Hematopoietic multipotent progenitor cell treated with erythropoietin and hydrocortisone succinate and interleukin-3 and kit ligand, for 17 days (in vitro differentiated cells): Measurements from ENCODE around the gene RICTOR.
"Not testable (repeated sequence)": the region's sequence is repeated elsewhere in the genome, so short reads cannot be mapped to it uniquely, and the experiment has no call there.

Source experiments
- DNase-seq: peaks from one replicate; pipeline ENCODE4 v3.0.0-alpha.2; 2015; ENCODE audit warnings: low spot score

Gene RICTOR

GRCh38 chr5:39006650-39007049 is 67.5 kb downstream of the RICTOR start:
- DNase-seq, result no peak

DNA sequence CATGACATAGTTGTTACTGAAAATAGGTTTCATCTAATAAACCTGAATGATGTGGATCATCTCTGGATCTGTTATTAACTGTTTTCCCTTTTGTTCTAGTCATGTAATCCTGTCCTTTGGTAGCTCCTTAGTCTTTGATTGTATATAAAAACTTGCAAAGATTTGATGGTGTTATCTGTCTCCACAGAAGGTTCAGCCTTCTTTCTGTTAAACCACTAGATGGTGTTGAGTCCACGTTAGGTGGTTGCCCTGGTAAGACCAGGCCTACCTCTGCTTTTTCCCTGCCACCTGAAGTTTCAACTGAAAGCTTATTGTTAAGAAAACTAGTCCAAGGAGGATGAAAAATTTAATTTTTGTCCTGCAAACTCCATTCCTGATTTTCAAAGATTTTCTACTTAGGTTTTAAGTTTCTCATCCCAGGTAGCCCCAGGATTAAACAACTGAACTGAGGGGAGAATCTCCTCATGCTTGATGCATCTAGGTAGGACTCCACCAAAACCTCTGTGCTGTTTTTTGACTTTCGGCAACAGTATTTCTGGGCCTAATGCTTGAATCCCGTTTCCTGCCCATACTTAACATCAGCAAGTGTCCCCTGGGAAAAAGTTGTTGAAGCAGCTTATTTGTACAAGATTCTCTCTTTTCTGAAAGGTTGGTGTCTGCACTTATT is 68.5 kb downstream of the RICTOR start:
- peak; percentile 67 for DNase-seq

DNA sequence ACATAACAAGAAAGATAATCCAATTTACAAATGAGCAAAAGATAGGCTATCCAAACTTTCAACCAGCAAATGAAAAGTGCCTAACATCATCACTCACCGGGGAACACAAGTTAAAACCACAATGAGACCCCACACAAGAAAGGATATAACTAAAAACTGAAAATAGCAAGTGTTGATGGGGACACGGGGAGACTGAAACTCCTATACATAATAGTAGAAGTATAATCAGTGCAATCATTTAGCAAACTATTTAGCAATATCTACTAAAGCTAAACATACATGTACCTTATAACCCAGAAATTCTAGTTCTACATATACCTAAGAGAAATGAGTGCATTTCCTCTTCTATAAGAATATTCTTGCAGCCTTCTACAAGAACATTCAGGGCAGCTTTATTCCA is 72.5 kb downstream of the RICTOR start:
- DNase-seq, result no peak

DNA sequence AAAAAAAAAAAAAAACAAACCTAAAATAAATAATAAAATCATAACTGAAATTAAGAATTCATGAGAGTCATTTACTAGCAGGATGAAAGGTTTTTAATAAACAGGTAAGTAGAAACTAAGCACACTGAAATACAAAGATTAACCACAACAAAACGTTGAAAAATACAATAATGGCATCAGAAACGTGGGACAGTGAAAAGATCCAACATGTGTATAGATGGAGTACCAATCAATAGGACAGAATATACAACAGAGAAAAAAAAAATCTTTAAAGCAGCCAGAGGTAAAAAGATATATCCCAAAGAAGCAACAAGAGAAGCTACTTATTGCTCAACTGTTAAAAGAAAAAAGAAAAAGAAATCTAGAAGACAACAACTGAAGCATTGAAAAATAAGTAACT is 75.2 kb downstream of the RICTOR start:
- DNase-seq, result no peak

GRCh38 chr5:38997591-38997990 is 76.6 kb downstream of the RICTOR start:
- no peak for DNase-seq

GRCh38 chr5:38996123-38996522 is 78.1 kb downstream of the RICTOR start:
- DNase-seq, result no peak

DNA sequence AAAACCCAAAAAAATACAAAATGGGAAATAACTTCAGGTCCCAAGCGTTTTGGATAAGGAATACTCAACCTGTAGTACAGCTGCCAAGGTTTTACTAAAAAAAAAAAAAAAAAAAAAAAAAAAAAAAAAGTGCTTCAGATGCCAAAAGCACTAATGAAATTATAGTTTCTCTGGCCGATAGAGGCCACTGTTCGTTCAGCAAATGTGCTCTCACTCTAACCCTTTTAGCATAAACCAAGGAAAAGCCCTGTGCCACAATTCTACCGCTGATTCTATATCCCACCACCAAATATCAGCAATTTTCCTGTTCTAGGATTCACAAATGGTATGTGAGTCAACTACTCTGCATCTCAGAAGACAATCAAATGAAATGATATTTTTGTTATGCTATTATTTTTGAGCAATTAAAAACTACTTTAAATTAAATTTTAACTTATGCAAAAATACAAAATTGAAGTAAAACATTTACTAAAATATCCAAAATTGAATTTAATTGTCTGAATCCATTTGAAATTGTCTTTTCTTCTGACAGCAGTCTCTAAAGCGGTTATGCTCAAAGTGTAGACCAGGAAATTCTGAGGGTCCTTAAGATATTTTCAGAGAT is 79.8 kb downstream of the RICTOR start:
- DNase-seq, result peak; percentile 72

- DNase-seq, result not testable (repeated sequence)
These were observed 84.1 kb downstream of the RICTOR start for GRCh38 chr5:38989974-38990719.

DNA sequence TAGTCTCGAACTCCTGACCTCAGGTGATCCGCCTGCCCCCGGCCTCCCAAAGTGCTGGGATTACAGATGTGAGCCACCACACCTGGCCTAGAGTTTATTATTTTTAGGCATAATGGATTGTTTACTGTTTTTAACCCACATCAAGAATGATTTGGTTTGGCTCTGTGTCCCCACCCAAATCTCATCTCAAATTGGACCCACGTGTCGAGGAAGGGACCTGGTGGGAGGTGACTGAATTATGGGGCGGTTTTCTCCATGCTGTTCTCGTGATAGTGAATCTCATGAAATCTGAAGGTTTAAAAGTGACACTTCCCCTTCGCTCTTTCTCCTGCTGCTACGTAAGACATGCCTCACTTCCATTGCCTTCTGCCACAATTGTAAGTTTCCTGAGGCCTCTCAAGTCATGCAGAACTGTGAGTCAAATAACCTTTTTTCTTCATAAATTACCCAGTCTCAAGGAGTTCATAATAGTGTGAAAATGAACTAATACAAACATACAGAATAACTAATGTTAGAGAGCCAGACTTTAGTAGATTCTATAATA is 88.2 kb downstream of the RICTOR start:
- no peak for DNase-seq

DNA sequence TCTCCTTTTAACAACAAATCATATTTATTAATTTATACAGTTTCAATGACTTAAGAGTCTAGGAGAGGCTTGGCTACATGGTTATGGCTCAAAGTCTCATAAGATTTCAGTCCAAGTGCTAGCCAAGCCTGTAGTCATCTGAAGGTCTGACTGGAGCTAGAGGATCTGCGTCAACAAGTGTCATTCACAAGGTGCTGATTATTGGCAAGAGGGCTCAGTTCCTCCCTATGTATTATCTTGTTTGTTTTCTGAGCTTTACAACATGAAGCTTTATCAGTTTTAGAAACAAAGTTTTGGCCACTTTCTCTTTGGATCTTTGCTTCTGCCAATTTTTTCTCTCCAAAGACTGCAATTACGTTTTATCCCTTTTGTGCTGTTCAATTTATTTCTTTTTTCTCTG is 94.7 kb downstream of the RICTOR start:
- no peak for DNase-seq

- DNase-seq, result no peak
These were observed 96.2 kb downstream of the RICTOR start for GRCh38 chr5:38978036-38978435.

- no peak for DNase-seq
These were observed 105.5 kb downstream of the RICTOR start for GRCh38 chr5:38968665-38969064.

DNA sequence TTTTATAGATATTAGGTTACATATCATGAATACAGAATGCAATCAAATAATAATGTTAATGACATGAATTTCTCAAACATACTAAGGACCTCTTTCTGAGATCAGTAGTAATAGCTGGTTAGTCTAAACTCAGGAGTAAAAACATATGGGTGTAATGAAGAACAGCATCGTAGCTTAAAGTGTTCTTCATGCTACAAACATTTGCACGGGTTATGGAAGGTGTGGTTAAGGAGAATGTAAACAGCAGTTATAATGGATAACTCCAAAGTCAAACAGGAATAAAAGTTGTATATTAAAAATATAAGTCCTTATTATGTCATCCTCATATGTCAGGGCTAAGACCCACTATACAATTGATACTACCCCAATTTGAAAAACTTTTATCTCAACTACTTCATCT is 112.5 kb downstream of the RICTOR start:
- no peak for DNase-seq

DNA sequence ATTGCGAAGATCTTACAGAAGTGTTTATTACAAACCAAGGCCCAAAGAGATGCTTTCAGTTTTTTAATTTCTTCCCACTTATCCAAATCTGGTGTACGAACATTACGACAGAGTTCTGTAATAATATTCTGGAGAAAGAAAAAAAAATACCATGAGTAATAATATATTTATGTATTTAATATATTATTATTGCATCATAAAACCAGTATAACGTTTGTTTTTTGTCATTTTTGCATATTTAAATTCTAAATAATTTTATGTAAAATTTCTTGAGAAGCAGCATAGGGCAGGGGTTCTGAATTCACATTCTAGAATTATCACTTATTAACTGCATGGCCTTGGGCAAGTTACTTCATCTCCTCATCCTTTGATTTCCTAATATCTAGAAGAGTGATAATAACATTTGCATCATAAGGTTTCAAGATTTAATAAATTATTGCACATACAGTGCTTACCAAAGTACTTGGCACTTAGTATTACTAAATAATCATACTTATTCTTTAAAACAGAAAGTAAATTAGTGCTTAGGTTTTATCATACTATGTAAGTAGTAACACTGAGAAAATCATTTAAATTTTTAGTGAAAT is 120.7 kb downstream of the RICTOR start:
- no peak for DNase-seq

GRCh38 chr5:38948501-38948900 is 125.7 kb downstream of the RICTOR start:
- no peak for DNase-seq

- DNase-seq, result no peak
These were observed 129.9 kb downstream of the RICTOR start for GRCh38 chr5:38944282-38944681.

DNA sequence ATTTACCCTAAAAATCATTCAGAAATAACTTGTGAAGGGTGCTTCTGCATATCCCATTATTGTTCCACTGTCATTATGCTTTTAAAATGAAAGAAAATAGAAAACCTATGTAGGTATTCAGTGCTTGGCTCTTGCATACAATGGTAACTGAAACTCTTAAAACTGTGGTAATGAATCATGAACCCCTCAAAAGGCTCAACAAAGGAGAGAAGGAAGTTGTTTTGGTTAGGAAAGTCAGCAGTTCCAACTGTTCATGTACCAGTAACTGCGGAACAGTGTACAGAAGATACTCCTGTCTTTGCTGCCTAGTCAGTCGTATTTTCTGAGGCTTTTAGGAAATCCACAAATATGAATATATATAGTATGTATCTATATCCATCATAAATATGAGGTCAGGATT is 132.3 kb downstream of the RICTOR start:
- no peak for DNase-seq

DNA sequence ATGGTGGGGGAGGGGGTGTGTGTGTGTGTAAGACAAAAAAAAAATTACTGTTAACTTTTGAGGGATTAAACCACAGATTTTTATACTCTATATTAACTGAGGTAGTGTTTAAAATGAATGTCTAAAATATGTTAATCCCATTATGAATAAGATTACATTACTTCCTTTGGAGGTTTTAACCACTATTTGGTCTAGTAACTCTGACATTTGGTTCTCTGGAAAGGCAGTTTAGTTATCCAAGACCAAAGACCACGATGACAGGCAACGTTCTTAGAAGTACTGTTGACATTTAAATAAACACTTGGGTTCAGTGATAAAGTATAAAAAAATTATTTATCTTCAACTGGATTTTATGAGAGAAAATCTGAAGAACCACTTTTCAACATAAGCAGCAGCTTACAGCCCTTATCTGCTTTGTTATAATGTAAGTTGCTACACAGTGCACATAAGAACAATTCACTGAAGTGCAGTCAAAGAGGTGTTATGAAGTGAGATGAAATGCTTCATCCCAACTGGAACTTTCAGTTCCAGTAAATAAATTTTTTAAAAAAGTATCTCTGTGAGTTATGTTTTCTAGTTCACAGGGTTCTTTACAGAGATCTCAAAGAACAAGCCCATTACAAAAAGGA is 133.9 kb downstream of the RICTOR start:
- DNase-seq, result no peak

- DNase-seq, result no peak
These were observed 135.2 kb downstream of the RICTOR start for GRCh38 chr5:38938973-38939372.

DNA sequence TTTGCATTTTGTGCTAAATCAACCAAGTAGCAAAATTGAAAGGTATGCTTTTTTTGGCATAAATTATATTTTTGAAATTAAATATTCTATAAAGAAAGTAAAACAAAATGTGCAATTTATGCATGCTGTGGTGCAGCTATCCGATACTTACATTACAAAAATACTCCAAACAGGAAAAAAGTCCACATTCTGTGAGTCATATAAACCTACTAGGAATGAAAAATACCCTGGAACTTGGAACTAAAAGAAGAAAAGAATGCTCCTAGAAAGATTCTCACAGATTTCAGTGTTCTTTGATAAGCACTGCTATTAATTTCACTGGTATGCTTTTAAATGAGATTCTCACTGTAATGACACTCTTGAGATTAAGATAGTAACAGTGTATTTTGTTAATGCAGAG is 135.8 kb downstream of the RICTOR start:
- DNase-seq, result no peak

DNA sequence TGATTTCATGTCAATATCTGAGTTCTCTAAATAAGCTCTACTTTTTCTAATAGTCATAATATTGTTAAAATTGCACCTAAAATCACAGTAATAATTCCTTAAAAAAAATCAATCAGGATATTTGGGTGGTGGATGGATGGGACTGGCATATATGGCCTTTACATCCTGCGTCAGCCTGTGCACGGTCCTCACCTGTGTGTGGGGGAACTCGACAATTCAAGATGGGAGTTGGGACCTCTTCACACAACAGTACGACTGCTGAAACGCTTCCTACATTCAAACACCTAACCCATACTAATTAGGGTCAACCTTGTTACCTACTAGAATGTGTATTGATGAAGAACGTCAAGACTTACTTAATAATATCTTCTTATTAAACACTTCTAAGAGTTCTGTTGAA is 137.9 kb downstream of the RICTOR start:
- no peak for DNase-seq

- no peak for DNase-seq
These were observed 138.8 kb downstream of the RICTOR start for GRCh38 chr5:38935437-38935836.
